Measurements from ENCODE around the gene CRYL1.

- TF ChIP-seq CTCF (conservative IDR thresholded peaks at IDR 0.05 in 1 of 2, IDR thresholded peaks at IDR 0.05 in 1 of 2; ENCODE audit: extremely low read depth in 1 of 2, insufficient read depth in 1 of 2, low read depth in 1 of 2, low read length in 2 of 2) (no peak), EZH2 (IDR thresholded peaks at IDR 0.05; ENCODE audit: borderline replicate concordance, low read length) (no peak)
These were observed 137.5 kb downstream of the CRYL1 start for GRCh38 chr13:20388184-20388583.
